Measurements from ENCODE around the gene FAM20A. TPM values are rescaled to one million over a fixed set of nuclear protein-coding genes. Genes with fewer than 3 reads are reported as not detected.
A peak's percentile ranks its signal among the peaks of the same experiment; 100 is the strongest.

Gene FAM20A
- total and polyA plus RNA-seq, 2 experiments from 2014 or later: 9.3 to 10.9 TPM

DNA sequence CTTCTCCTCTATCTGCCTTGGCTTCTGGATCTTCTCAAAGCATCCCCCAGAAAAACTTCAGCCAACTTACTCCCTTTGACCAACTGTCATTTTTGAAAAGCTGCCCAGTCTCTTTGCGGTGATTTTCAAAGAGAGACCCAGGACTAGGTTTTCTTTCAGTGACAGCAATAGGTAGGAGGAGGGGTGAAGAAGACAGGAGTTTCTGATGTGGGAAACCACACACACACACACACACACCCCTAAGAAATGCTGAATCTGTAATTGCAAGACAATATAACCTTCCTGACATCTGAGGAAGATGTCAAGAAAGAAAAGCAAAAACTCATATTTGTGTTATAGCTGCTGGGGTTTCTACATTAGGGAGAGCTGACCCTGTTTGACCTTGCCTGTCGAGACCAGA, 5.2 kb downstream of the FAM20A start:
- H3K4me1 ChIP-seq (ENCODE audit: insufficient read depth): peaks cover 50% of the 10 kb centered on the region
- H3K79me2 ChIP-seq (ENCODE audit: insufficient read depth): no peaks in the 10 kb centered on the region
- peaks cover 36% of the 10 kb centered on the region for H3F3A ChIP-seq (ENCODE audit: insufficient read depth)
- no peaks in the 10 kb centered on the region for H3K9me2 ChIP-seq (ENCODE audit: insufficient read depth)
- H2AFZ ChIP-seq: no peak overlapping the region
- no peaks in the 10 kb centered on the region for H3K9me3 ChIP-seq (ENCODE audit: low read depth)
- H3K27ac ChIP-seq: no peak overlapping the region
- no peak for DNase-seq
- no peak overlapping the region for H3K4me3 ChIP-seq
- H3K9ac ChIP-seq: no peak overlapping the region
- no peaks in the 10 kb centered on the region for H3K27me3 ChIP-seq (replicated peaks; ENCODE audit: insufficient read depth)
- H4K20me1 ChIP-seq (ENCODE audit: insufficient read depth): no peaks in the 10 kb centered on the region
- no peaks in the 10 kb centered on the region for H3K36me3 ChIP-seq (ENCODE audit: low read depth)
- WGBS, 2 experiments (ENCODE audit: low coverage in 1 of 2, low lambda C conversion rate in 2 of 2, missing lambda C conversion rate in 2 of 2): 69 to 85% methylated on average over 2 of the region's 2 CpGs
- in situ Hi-C loops (cut with MboI): no loop called here
- TF ChIP-seq EZH2 (IDR thresholded peaks at IDR 0.05; ENCODE audit: insufficient read depth, poor library complexity, severe bottlenecking) (no peak), EZH2phosphoT487 (IDR thresholded peaks at IDR 0.05; ENCODE audit: insufficient read depth, low read depth) (no peak)
- no peak overlapping the region for H3K4me2 ChIP-seq (ENCODE audit: unreplicated experiment)

DNA sequence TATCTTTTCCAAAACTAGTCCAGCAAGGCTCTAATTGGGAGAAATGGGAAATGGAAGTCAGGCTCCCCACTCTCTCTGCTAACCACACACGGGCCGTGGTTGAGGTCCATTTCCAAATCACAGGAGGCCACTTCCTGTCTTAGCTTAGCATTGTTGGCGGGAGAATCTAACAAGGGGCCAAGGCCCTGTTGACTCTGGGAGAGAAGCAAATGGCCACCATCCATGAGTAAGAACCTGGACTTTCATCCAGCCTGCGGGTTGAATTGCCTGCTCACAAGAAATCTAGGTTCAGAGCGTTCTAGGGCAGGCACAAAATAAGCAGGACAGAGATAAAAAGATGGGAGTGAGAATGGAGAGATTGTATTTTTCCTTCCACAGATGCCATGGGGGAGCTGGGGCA, 5.7 kb downstream of the FAM20A start:
- Histone ChIP-seq H3K27ac (no peak overlapping the region), H3K9me3 (ENCODE audit: low read depth) (no peaks in the 10 kb centered on the region), H3K4me2 (ENCODE audit: unreplicated experiment) (no peak overlapping the region), H2AFZ (no peak overlapping the region), H3K9me2 (ENCODE audit: insufficient read depth) (no peaks in the 10 kb centered on the region), H3K27me3 (replicated peaks; ENCODE audit: insufficient read depth) (no peaks in the 10 kb centered on the region), H4K20me1 (ENCODE audit: insufficient read depth) (no peaks in the 10 kb centered on the region), H3F3A (ENCODE audit: insufficient read depth) (peaks cover 36% of the 10 kb centered on the region), H3K9ac (no peak overlapping the region), H3K4me1 (ENCODE audit: insufficient read depth) (peaks cover 50% of the 10 kb centered on the region), H3K79me2 (ENCODE audit: insufficient read depth) (no peaks in the 10 kb centered on the region), H3K36me3 (ENCODE audit: low read depth) (no peaks in the 10 kb centered on the region), H3K4me3 (no peak overlapping the region)
- in situ Hi-C loops (cut with MboI): no loop called here
- no peak for TF ChIP-seq EZH2phosphoT487 (IDR thresholded peaks at IDR 0.05; ENCODE audit: insufficient read depth, low read depth)
- no peak for TF ChIP-seq EZH2 (IDR thresholded peaks at IDR 0.05; ENCODE audit: insufficient read depth, poor library complexity, severe bottlenecking)
- 89 to 93% methylated on average over 5 of the region's 5 CpGs for WGBS, 2 experiments (ENCODE audit: low coverage in 1 of 2, low lambda C conversion rate in 2 of 2, missing lambda C conversion rate in 2 of 2)
- no peak for DNase-seq

DNA sequence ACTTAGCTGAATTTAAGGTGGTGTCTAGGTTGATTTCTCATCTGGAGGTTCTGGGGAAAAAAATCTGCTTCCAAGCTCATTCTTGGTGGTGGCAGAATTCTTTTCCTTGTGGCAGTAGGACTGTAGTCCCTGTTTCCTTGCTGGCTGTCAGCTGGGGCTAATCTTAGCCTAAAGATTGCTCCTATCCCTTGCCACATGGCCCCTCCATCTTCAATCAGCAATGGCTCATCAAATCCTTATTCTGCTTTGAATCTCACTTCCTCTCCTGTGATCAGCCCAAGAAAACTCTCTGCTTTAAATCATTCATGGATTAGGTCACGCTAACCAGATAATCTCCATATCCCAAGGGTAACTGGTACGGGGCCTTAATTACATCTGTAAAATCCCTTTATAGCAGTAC, 6.6 kb downstream of the FAM20A start:
- 92% methylated on average over 2 of the region's 2 CpGs for WGBS, 2 experiments (ENCODE audit: low coverage in 1 of 2, low lambda C conversion rate in 2 of 2, missing lambda C conversion rate in 2 of 2)
- H3K9me2 ChIP-seq (ENCODE audit: insufficient read depth): no peaks in the 10 kb centered on the region
- H3K27ac ChIP-seq: no peak overlapping the region

DNA sequence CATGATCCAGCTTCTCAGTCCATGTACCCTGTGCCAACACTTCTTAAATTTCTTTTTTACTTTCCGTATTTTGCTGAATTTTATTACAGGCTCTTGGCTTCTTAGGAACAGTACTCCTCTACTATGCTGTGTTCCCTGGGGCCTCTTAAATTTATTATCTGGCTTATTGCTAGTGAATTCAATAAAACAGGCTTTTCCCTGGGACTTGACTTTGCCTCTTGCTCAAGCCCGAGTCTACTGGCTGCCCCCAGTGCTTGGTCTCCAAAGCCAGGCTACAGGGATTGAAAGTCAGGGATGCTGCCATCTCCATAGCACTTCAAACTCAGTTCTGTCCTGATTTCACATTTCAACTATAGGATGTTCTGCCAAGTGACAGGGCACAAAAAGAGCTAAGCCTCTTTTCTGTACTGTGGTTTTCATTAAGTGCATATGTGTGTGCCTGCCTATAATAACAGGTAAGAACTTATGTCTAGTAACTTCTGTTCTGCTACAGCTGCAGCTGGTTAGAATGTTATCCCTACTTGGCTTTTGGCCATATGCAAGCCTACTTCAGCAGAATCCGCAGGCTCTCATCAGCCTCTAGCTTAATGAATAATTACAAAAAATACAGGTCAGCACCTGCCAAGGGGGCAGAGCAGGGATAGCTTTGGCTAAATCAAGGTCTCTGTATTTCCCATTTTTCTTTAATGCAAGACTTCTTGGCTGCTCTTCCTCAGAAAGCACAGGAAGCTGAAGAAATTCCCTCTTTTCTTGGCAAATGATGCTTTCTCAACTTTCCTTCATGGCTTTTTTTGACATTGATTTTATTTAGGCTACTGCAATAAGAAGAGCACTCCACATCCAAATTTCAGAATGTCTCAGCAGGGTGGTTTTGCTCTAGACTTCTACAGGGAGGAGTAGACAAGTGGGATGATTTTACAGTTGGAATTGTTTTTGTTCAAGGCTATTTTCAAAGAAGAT, 8.2 kb downstream of the FAM20A start:
- WGBS, 2 experiments (ENCODE audit: low coverage in 1 of 2, low lambda C conversion rate in 2 of 2, missing lambda C conversion rate in 2 of 2): 23 to 25% methylated on average over 3 of the region's 3 CpGs
- Histone ChIP-seq H3K4me3 (no peak overlapping the region), H3K27ac (no peak overlapping the region), H3K9me2 (ENCODE audit: insufficient read depth) (no peaks in the 10 kb centered on the region), H3K4me1 (ENCODE audit: insufficient read depth) (peaks cover 32% of the 10 kb centered on the region), H4K20me1 (ENCODE audit: insufficient read depth) (no peaks in the 10 kb centered on the region), H3K9me3 (ENCODE audit: low read depth) (no peaks in the 10 kb centered on the region), H2AFZ (no peak overlapping the region), H3K4me2 (ENCODE audit: unreplicated experiment) (peak overlapping the region; percentile 22), H3F3A (ENCODE audit: insufficient read depth) (peaks cover 20% of the 10 kb centered on the region), H3K27me3 (replicated peaks; ENCODE audit: insufficient read depth) (no peaks in the 10 kb centered on the region), H3K79me2 (ENCODE audit: insufficient read depth) (no peaks in the 10 kb centered on the region), H3K36me3 (ENCODE audit: low read depth) (no peaks in the 10 kb centered on the region), H3K9ac (no peak overlapping the region)
- peak; percentile 53 for DNase-seq
- TF ChIP-seq EZH2 (IDR thresholded peaks at IDR 0.05; ENCODE audit: insufficient read depth, poor library complexity, severe bottlenecking) (no peak), EZH2phosphoT487 (IDR thresholded peaks at IDR 0.05; ENCODE audit: insufficient read depth, low read depth) (no peak)
- in situ Hi-C loops (cut with MboI): no loop called here

More for the DNA sequence above, 6.6 kb downstream of the FAM20A start:
- no peak for DNase-seq
- TF ChIP-seq EZH2 (IDR thresholded peaks at IDR 0.05; ENCODE audit: insufficient read depth, poor library complexity, severe bottlenecking): no peak
- no peak for TF ChIP-seq EZH2phosphoT487 (IDR thresholded peaks at IDR 0.05; ENCODE audit: insufficient read depth, low read depth)
- H4K20me1 ChIP-seq (ENCODE audit: insufficient read depth): no peaks in the 10 kb centered on the region
- H3F3A ChIP-seq (ENCODE audit: insufficient read depth): peaks cover 35% of the 10 kb centered on the region
- in situ Hi-C loops (cut with MboI): no loop called here
- no peak overlapping the region for H2AFZ ChIP-seq
- H3K9me3 ChIP-seq (ENCODE audit: low read depth): no peaks in the 10 kb centered on the region
- no peak overlapping the region for H3K4me2 ChIP-seq (ENCODE audit: unreplicated experiment)
- H3K27me3 ChIP-seq (replicated peaks; ENCODE audit: insufficient read depth): no peaks in the 10 kb centered on the region
- no peaks in the 10 kb centered on the region for H3K79me2 ChIP-seq (ENCODE audit: insufficient read depth)
- peaks cover 47% of the 10 kb centered on the region for H3K4me1 ChIP-seq (ENCODE audit: insufficient read depth)
- H3K4me3 ChIP-seq: no peak overlapping the region
- H3K36me3 ChIP-seq (ENCODE audit: low read depth): no peaks in the 10 kb centered on the region
- no peak overlapping the region for H3K9ac ChIP-seq

Measured in GM23248 (cell line).